Breast epithelium (tissue), 4 donors: ENCODE data around the gene SFXN5. TPM values are rescaled to one million over a fixed set of nuclear protein-coding genes. Genes with fewer than 3 reads are reported as not detected.
"Not testable (repeated sequence)": the region's sequence is repeated elsewhere in the genome, so short reads cannot be mapped to it uniquely, and the experiment has no call there.

Experiments
- DNase-seq, 2 donors: peaks; one replicate each; pipeline ENCODE4 v3.0.0-alpha.2; 2019; ENCODE audit warnings: low spot score in 2 of 2
- H3K27ac ChIP-seq, 2 donors: fragments of 200-600 bp; sonication (generic) in 1 of 2; one replicate each; pipeline ENCODE4 v1.5.1; 2016 to 2019; ENCODE audit warnings: mild to moderate bottlenecking in 1 of 2
- H3K27me3 ChIP-seq, 2 donors: fragments of 200-600 bp; sonication (generic) in 1 of 2; one replicate each; pipeline versions ENCODE4 v1.5.1 to v1.6.0; 2017 to 2019; ENCODE audit warnings: control low read depth in 1 of 2, mild to moderate bottlenecking in 1 of 2
- H3K36me3 ChIP-seq: fragments of 200-600 bp; one replicate; pipeline ENCODE4 v1.5.1; 2019
- H3K4me1 ChIP-seq, 2 donors: fragments of 200-600 bp; sonication (generic); one replicate each; pipeline ENCODE4 v1.5.1; 2016 to 2019; ENCODE audit warnings: control low read depth in 1 of 2
- H3K4me3 ChIP-seq, 3 donors: fragments of 200-600 bp; sonication (generic); 1 replicate in 2 of 3; 2 replicates in 1 of 3; pipeline ENCODE4 v1.5.1; 2016 to 2019; ENCODE audit warnings: mild to moderate bottlenecking in 3 of 3, moderate library complexity in 2 of 3
- H3K9me3 ChIP-seq, 2 donors: fragments of 200-600 bp; sonication (generic) in 1 of 2; one replicate each; pipeline ENCODE4 v1.5.1; 2016 to 2019; ENCODE audit warnings: control low read depth in 1 of 2
- CTCF ChIP-seq, 3 donors: fragments of 450-650 bp; IDR thresholded peaks; one replicate each; pipeline ENCODE4 v1.5.1; 2016 to 2017; ENCODE audit warnings: antibody characterized with exemption in 3 of 3, mild to moderate bottlenecking in 3 of 3, moderate library complexity in 3 of 3
- POLR2A ChIP-seq: fragments of 450-650 bp; IDR thresholded peaks from one replicate; pipeline ENCODE4 v1.6.1; 2016; ENCODE audit warnings: antibody characterized with exemption, mild to moderate bottlenecking, moderate library complexity
- POLR2AphosphoS5 ChIP-seq, 3 donors: sonication (generic); formaldehyde crosslinking; IDR thresholded peaks; one replicate each; pipeline ENCODE4 v1.6.1; 2017; ENCODE audit warnings: antibody characterized with exemption in 3 of 3
- intact Hi-C: fragments of 100-400 bp; cut with DNase I; formaldehyde crosslinking; loops from one replicate; pipeline ENCODE4 v1.15.1; 2023; ENCODE audit warnings: low total_unique reads
- total RNA-seq, 3 donors: library from RNA; depleted of rRNA; stranded (reverse); fragments of >200 nt; gene quantifications; one replicate each; pipeline ENCODE4 v1.1.0, GENCODE V29; 2016

The SFXN5 gene
- total RNA-seq, 3 donors from 2014 or later: 6.7 to 19.6 (median 12.8) TPM

DNA sequence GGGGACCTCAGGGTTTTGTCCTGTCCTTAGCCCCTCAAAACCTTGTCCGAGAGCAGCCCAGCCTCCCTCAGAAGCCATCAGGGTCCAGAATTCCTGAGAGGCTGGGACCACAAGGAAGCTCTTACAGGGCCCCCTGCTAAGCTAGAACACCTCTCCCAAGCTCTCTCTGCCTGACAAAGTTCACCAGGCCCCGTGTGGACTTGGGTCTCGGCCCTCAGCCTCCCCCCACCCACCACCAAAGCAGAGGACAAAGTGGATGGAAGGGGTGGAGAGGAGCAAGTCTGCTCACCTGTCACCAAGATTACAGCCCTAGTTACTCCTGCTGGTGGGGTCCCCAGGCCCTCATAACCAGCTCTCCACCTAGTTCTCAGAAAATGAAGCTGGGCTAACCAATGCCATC is 24.4 kb upstream of the SFXN5 start:
- Histone ChIP-seq H3K27ac (no peak overlapping the region), H3K27me3 (no peaks in the 10 kb centered on the region), H3K9me3 (no peaks in the 10 kb centered on the region), H3K4me3 (no peak overlapping the region), H3K36me3 (no peaks in the 10 kb centered on the region), H3K4me1 (no peaks in the 10 kb centered on the region)
- TF ChIP-seq POLR2AphosphoS5 (IDR thresholded peaks at IDR 0.05) (no peak), CTCF (IDR thresholded peaks at IDR 0.05) (no peak), POLR2A (no peak)
- intact Hi-C loops: no loop called here
- DNase-seq: no peak

- H3K27me3 ChIP-seq, H3K4me1 ChIP-seq, intact Hi-C loops, H3K4me3 ChIP-seq, DNase-seq, H3K9me3 ChIP-seq, H3K36me3 ChIP-seq: not testable (repeated sequence)
- peak overlapping the region in 1 of 2 donors; percentile 43 for H3K27ac ChIP-seq
Observed at GRCh38 chr2:73093601-73094218, 22.2 kb upstream of the SFXN5 start.

- Histone ChIP-seq H3K27ac (no peak overlapping the region), H3K36me3 (no peaks in the 10 kb centered on the region), H3K4me3 (no peak overlapping the region), H3K9me3 (no peaks in the 10 kb centered on the region), H3K4me1 (no peaks in the 10 kb centered on the region), H3K27me3 (no peaks in the 10 kb centered on the region)
- no peak for TF ChIP-seq CTCF (IDR thresholded peaks at IDR 0.05)
- intact Hi-C loops: no loop called here
- DNase-seq: no peak
Observed at GRCh38 chr2:73092146-73092783, 20.8 kb upstream of the SFXN5 start.

GRCh38 chr2:73091696-73092095 is 20.2 kb upstream of the SFXN5 start:
- intact Hi-C loops: no loop called here
- Histone ChIP-seq H3K27me3 (no peaks in the 10 kb centered on the region), H3K4me3 (no peak overlapping the region), H3K27ac (no peak overlapping the region), H3K9me3 (no peaks in the 10 kb centered on the region), H3K4me1 (no peaks in the 10 kb centered on the region), H3K36me3 (no peaks in the 10 kb centered on the region)
- TF ChIP-seq POLR2A: no peak
- no peak for TF ChIP-seq CTCF (IDR thresholded peaks at IDR 0.05)
- TF ChIP-seq POLR2AphosphoS5 (IDR thresholded peaks at IDR 0.05): no peak
- DNase-seq: no peak

GRCh38 chr2:73091164-73091563 is 19.7 kb upstream of the SFXN5 start:
- Histone ChIP-seq H3K9me3 (no peaks in the 10 kb centered on the region), H3K36me3 (no peaks in the 10 kb centered on the region), H3K4me1 (no peaks in the 10 kb centered on the region), H3K4me3 (no peak overlapping the region), H3K27ac (no peak overlapping the region), H3K27me3 (no peaks in the 10 kb centered on the region)
- intact Hi-C loops: no loop called here
- TF ChIP-seq POLR2A (no peak), POLR2AphosphoS5 (IDR thresholded peaks at IDR 0.05) (no peak), CTCF (IDR thresholded peaks at IDR 0.05) (no peak)
- no peak for DNase-seq
